ENCODE data around the gene CFAP65.

CFAP65 gene

GRCh38 chr2:219009294-219009693 lies 32.0 kb downstream of the CFAP65 start:
- no peak for DNase-seq (ENCODE audit: low spot score)

- DNase-seq (ENCODE audit: low spot score) = no peak
These were observed 37.3 kb downstream of the CFAP65 start for GRCh38 chr2:219003979-219004378.

GRCh38 chr2:219003267-219003634 lies 38.1 kb downstream of the CFAP65 start:
- DNase-seq (ENCODE audit: low spot score) = peak; percentile 89

GRCh38 chr2:219002395-219003266 lies 38.7 kb downstream of the CFAP65 start:
- DNase-seq (ENCODE audit: low spot score) = peak; percentile 49

- peak; percentile 49 for DNase-seq (ENCODE audit: low spot score)
These were observed 39.5 kb downstream of the CFAP65 start for GRCh38 chr2:219001577-219002394.

- no peak for DNase-seq (ENCODE audit: low spot score)
These were observed 40.2 kb downstream of the CFAP65 start for GRCh38 chr2:219001100-219001576.

- DNase-seq (ENCODE audit: low spot score) = no peak
These were observed 40.8 kb downstream of the CFAP65 start for GRCh38 chr2:219000569-219000960.

GRCh38 chr2:218999881-219000568 lies 41.3 kb downstream of the CFAP65 start:
- no peak for DNase-seq (ENCODE audit: low spot score)

- no peak for DNase-seq (ENCODE audit: low spot score)
These were observed 42.1 kb downstream of the CFAP65 start for GRCh38 chr2:218999021-218999880.

- DNase-seq (ENCODE audit: low spot score) = no peak
These were observed 42.8 kb downstream of the CFAP65 start for GRCh38 chr2:218998414-218999002.

- no peak for DNase-seq (ENCODE audit: low spot score)
These were observed 43.6 kb downstream of the CFAP65 start for GRCh38 chr2:218997731-218998130.

- no peak for DNase-seq (ENCODE audit: low spot score)
These were observed 44.4 kb downstream of the CFAP65 start for GRCh38 chr2:218996937-218997336.

GRCh38 chr2:218995972-218996711 lies 45.2 kb downstream of the CFAP65 start:
- DNase-seq (ENCODE audit: low spot score) = peak; percentile 94

- no peak for DNase-seq (ENCODE audit: low spot score)
These were observed 45.8 kb downstream of the CFAP65 start for GRCh38 chr2:218995561-218995960.

GRCh38 chr2:218993345-218994315 lies 47.7 kb downstream of the CFAP65 start, which contains the start of gene CRYBA2:
TSS of gene CRYBA2 (minus strand) at chr2:218993422. CDS start at chr2:218993176, 246 bp downstream.
- no peak for DNase-seq (ENCODE audit: low spot score)

- no peak for DNase-seq (ENCODE audit: low spot score)
These were observed 48.5 kb downstream of the CFAP65 start for GRCh38 chr2:218992703-218993344.

- DNase-seq (ENCODE audit: low spot score) = no peak
These were observed 49.1 kb downstream of the CFAP65 start for GRCh38 chr2:218992196-218992595.

GRCh38 chr2:218991674-218992168 lies 49.6 kb downstream of the CFAP65 start:
- DNase-seq (ENCODE audit: low spot score) = no peak

Data from D341Med (cell line).